ENCODE measurements around the gene FZD1.

Gene FZD1

DNA sequence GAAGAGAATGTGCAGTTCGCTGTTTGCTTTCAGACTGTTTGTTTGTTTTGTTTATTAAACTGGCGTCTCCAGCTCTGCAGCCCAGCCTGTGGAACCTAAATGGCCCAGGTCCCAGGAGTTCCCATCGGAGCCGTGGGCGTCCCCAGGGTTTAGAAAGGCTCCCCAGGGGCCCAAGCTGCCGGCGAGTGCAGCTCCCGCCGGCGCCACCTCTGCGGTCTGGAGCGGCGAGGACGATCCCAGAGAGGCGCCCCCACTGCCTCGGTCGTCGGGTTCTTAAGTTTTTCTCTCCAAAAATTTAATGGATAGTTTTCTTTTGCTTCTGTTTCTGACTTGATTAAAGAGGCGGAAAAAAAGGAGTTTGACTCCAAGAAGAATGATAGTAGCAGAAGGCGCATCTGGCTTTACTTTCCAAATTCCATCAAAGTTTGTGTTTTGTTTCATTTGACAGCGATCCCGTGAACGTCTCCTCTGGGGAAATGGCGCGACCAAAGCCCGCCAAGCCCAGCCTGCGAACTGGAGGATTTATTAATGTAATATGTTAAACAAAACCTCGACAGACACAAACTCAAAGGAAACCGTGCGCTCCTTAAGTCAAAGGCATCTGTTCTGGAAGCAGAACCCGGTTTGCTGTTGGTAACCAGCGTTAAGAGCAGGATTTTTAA, 718 bp upstream of the FZD1 start:
- H3K4me3 ChIP-seq (replicated peaks in 1 of 2; ENCODE audit: low read depth in 2 of 2, low read length in 2 of 2): peak overlapping the region; percentile 71 to 72
- DNase-seq (ENCODE audit: low read depth in 2 of 2): peak in 1 of 2 donors; percentile 26
- TF ChIP-seq, protein P1, sequence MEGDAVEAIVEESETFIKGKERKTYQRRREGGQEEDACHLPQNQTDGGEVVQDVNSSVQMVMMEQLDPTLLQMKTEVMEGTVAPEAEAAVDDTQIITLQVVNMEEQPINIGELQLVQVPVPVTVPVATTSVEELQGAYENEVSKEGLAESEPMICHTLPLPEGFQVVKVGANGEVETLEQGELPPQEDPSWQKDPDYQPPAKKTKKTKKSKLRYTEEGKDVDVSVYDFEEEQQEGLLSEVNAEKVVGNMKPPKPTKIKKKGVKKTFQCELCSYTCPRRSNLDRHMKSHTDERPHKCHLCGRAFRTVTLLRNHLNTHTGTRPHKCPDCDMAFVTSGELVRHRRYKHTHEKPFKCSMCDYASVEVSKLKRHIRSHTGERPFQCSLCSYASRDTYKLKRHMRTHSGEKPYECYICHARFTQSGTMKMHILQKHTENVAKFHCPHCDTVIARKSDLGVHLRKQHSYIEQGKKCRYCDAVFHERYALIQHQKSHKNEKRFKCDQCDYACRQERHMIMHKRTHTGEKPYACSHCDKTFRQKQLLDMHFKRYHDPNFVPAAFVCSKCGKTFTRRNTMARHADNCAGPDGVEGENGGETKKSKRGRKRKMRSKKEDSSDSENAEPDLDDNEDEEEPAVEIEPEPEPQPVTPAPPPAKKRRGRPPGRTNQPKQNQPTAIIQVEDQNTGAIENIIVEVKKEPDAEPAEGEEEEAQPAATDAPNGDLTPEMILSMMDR (IDR thresholded peaks at IDR 0.05; ENCODE audit: low read depth, low read length): no peak

- TF ChIP-seq, protein P1 (IDR thresholded peaks at IDR 0.05; ENCODE audit: low read depth, low read length): no peak
- H3K4me3 ChIP-seq (replicated peaks in 1 of 2; ENCODE audit: low read depth in 2 of 2, low read length in 2 of 2): peak overlapping the region; percentile 71 to 72
- DNase-seq (ENCODE audit: low read depth in 2 of 2): peak; percentile 76 to 79
Measured at GRCh38 chr7:91264924-91265681, 870 bp downstream of the FZD1 start.

DNA sequence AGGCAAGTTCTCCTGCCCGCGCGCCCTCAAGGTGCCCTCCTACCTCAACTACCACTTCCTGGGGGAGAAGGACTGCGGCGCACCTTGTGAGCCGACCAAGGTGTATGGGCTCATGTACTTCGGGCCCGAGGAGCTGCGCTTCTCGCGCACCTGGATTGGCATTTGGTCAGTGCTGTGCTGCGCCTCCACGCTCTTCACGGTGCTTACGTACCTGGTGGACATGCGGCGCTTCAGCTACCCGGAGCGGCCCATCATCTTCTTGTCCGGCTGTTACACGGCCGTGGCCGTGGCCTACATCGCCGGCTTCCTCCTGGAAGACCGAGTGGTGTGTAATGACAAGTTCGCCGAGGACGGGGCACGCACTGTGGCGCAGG, 1.4 kb downstream of the FZD1 start:
- H3K4me3 ChIP-seq (replicated peaks in 1 of 2; ENCODE audit: low read depth in 2 of 2, low read length in 2 of 2): peak overlapping the region; percentile 71 to 72
- DNase-seq (ENCODE audit: low read depth in 2 of 2): peak in 1 of 2 donors; percentile 18
- TF ChIP-seq, protein P1 (IDR thresholded peaks at IDR 0.05; ENCODE audit: low read depth, low read length): no peak

GRCh38 chr7:91266067-91266688, 1.9 kb downstream of the FZD1 start:
- DNase-seq (ENCODE audit: low read depth in 2 of 2): peak in 1 of 2 donors; percentile 38
- TF ChIP-seq, protein P1 (IDR thresholded peaks at IDR 0.05; ENCODE audit: low read depth, low read length): no peak
- peak overlapping the region; percentile 71 to 72 for H3K4me3 ChIP-seq (replicated peaks in 1 of 2; ENCODE audit: low read depth in 2 of 2, low read length in 2 of 2)

- TF ChIP-seq, protein P1 (IDR thresholded peaks at IDR 0.05; ENCODE audit: low read depth, low read length): no peak
- no peak for DNase-seq (ENCODE audit: low read depth in 2 of 2)
- H3K4me3 ChIP-seq (replicated peaks in 1 of 2; ENCODE audit: low read depth in 2 of 2, low read length in 2 of 2): peak overlapping the region; percentile 4 to 71
Measured at GRCh38 chr7:91266689-91267090, 2.5 kb downstream of the FZD1 start.

DNA sequence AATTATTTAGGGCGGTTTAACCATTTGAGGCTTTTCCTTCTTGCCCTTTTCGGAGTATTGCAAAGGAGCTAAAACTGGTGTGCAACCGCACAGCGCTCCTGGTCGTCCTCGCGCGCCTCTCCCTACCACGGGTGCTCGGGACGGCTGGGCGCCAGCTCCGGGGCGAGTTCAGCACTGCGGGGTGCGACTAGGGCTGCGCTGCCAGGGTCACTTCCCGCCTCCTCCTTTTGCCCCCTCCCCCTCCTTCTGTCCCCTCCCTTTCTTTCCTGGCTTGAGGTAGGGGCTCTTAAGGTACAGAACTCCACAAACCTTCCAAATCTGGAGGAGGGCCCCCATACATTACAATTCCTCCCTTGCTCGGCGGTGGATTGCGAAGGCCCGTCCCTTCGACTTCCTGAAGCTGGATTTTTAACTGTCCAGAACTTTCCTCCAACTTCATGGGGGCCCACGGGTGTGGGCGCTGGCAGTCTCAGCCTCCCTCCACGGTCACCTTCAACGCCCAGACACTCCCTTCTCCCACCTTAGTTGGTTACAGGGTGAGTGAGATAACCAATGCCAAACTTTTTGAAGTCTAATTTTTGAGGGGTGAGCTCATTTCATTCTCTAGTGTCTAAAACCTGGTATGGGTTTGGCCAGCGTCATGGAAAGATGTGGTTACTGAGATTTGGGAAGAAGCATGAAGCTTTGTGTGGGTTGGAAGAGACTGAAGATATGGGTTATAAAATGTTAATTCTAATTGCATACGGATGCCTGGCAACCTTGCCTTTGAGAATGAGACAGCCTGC, 3.1 kb downstream of the FZD1 start:
- TF ChIP-seq, protein P1 (IDR thresholded peaks at IDR 0.05; ENCODE audit: low read depth, low read length): no peak
- peak overlapping the region in 1 of 2 donors; percentile 71 for H3K4me3 ChIP-seq (replicated peaks in 1 of 2; ENCODE audit: low read depth in 2 of 2, low read length in 2 of 2)
- DNase-seq (ENCODE audit: low read depth in 2 of 2): peak; percentile 20 to 61

Data from cardiac fibroblast (primary cell).